Globus pallidus (tissue), 1 donor: Measurements from ENCODE around the gene RNF13.
"Not testable (repeated sequence)": the region's sequence is repeated elsewhere in the genome, so short reads cannot be mapped to it uniquely, and the experiment has no call there.

Source experiments
- DNase-seq: peaks from one replicate; pipeline ENCODE4 v3.0.0-alpha.2; 2015; ENCODE audit warnings: low spot score

The RNF13 gene

DNA sequence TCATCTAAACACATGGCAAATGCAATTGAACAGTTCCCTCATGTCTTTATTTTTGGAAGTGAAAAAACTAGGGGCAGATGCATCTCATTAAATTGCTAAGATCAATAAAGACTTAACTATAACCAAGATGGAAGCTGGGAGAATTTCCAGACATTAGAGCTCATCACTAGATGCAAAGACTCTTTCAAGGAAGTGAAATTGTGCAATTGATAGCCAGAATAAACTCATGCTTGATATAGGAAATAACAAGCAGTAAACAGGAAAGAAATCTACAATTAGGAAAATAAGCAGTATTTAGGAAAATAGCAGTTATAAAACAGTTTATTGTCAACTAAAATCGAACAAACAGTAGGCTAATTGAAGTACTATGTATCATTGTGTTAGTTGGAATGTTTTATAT, 11.8 kb upstream of the RNF13 start:
- DNase-seq: no peak

DNA sequence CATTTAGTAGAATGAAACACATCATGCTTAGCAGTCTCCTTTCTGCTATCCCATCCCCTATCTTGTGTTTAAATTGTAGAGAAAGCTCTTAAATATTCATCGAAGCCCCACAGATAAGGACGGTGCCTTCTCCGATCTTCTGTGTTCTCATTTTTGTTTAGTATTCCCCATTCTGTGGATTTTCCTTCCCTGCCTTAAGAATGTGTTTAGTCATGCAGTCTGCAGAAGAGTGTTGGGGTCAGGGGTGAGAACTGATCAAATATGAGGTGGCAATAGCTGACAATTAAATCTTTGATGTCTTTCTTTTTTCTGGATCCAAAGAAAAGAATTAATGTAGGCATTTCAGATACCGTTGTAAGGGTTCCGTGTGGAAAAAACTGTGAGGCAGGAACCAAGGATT, 11.4 kb upstream of the RNF13 start:
- no peak for DNase-seq

DNA sequence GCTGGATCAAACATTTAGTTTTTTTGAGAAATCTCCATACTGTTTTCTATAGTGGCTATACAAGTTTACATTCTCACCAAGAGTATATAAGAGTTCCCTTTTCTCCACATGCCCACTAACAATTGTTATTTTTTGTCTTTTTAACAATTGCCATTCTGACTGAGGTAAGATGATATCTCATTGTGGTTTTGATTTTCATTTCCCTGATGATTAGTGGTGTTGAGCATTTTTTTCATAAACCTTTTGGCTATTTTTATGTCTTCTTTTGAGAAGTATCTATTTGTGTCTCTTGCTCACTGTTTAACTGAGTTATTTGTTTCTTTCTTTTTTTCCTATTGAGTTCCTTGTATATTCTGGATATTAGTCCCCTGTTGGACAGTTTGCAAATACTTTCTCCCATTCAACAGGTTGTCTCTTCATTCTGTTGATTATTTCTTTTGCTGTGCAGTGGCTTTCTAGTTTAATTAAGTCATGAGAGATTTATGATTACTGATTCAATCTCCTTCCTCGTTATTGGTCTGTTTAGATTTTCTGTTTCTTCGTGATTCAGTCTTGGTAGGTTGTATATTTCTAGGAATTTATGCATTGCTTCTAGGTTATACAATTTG, 6.7 kb upstream of the RNF13 start:
- no peak for DNase-seq

DNA sequence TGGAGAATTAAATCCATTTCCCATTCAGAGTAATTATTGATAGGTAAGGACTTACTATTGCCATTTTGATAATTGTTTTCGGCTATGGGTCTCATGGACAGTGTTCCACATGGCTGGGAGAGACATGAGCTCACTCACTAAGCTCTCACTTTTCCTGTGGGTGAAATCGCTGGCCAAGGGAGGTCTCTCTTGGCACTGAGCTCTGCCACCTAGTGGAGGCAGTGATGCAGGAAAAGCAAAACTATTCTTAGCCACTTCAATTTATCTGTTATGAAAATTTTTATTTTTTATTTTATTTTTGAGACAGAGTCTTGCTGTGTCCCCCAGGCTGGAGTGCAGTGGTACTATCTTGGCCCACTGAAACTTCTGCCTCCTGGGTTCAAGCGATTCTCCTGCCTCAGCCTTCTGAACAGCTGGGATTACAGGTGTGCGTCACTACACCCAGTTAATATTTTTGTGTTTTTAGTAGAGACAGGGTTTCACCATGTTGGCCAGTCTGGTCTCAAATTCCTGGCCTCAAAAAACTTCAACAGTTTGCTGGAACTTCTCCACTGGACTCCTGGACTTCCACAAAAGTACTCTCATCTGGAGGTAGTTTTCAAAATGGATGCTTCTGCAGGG, 4.7 kb upstream of the RNF13 start:
- peak; percentile 88 for DNase-seq

DNA sequence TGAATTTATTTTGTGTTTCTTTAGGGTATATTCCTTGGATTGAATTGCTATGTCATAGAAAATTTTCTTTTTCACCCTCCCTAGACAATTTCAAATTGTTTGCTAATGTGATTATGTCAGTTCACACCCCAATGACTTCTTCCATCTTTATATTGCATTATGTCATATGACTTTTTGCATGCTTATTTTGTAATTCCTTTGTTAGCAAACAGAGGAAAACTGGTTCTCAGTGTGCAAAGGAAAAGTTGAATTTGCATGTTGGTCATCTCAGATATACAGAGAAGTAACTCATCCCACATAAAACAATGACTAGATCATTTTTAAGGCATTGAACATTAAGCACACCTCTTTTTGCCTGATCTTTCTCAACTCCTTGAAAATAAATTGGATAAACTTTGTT, 3.3 kb upstream of the RNF13 start:
- DNase-seq: no peak

DNA sequence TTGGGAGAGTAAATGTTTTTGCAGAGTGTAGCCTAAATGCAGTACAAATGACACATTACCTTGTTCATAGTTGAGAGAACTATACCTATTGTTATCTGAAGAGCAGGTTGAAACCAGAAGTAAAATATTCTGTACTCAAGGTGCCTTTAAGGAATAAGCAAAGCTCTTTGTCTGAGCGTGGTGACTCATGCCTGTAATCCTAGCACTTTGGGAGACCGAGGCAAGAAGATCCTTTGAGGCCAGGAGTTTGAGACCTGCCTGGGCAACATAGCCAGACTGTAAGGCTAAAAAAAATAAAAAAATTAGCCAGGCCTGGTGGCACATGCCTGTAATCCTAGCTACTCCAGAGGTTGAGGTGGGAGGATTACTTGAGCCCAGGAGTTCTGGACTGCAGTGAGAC, 2.2 kb upstream of the RNF13 start:
- no peak for DNase-seq

DNA sequence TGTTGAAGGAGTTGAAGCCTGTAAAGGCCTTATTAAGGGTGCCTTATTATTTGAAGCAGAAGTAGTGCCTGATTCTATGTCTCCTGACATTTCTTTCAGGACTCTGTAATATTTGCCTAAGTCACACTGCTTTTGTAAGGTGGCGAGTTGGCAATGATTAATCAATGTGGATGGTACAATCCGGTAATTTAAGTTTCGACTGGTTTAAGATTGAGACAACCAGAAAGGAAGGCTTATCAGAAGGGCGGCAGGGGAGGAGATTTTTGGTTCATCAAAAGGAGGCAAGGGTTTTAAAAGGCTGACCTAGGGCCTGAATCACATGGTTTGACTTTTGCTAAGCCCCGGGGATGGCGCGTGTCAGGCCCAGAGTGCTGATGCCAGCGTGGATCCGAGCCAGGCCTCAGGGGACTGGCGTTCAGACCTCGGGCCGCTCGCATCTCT, 830 bp upstream of the RNF13 start:
- no peak for DNase-seq

DNA sequence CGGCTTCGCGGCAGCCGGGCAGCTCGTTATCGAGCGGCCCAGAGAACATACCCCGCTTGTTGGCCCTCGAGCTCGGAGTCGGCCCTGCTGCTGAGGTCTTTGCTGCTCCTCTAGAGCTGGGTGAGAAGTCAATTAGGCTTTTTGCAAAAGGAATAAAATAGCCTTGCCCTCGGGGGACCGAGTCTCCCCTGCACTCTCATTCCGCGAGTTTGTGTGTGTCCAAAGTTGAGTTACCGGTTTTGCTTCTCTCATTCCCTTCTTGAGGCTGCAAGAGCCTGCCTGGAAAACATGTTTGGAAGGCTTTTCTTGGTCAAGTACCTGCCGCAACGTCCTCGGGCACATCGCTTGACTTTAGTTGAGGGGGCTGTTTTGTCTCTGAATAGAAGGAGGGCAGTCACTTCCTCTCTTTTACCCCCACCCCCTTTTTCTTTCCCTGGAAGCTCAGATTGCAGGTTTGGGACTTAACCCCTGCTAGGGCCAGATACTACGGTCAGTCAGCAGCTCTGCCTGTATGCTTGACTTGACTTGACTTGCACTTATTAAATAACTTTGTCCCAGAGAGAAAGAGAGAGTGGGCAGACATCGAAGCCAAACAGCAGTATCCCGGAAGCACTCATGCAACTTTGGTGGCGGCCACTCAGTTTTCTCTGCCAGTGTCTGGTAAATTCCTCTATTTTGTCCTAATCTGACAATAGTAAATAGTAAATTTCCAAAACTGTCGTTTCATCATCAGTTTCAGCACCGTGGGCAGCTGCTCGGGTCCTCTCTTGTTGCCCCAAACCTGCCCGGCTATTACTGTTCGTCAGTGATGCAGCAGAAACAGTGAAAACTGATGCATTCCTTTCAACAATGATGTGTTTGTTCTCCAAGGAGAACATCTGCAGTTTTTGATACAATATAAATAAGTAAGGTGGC, 609 bp downstream of the RNF13 start:
- DNase-seq: peak; percentile 81

DNA sequence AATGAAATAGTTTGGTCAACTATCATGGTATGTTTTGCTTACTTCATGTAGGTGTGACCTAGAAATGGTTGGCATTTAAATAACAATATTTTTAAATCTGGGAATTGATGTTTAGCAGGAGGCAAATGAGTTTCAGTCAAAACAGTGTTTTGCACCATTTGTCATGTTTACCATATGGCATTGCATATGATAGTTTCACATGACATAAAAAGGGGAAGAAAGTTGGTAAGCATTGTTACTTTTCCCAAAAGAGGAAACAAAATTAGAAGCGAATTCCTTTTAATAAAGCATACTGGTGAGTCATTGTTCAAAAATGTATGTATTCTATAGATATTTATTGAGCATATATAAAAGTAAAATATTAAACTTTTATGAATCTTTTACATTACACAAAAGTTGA, 2.3 kb downstream of the RNF13 start:
- no peak for DNase-seq

DNA sequence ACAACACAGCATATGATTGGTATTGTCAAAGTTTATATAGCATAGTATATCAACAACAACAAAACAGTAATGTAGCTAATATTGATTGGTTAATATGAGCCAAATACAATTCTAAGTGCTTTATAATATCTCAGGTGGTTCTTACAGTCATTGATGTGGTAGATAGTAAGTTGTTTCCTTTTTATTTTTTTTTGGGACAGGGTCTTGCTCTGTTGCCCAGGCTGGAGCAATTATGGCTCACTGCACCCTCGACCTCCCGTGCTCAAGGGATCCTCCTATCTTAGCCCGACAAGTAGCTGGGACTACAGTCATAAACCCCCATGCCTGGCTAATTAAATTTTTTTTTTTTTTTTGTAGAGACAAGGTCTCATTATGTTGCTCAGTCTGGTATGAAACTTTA, 2.7 kb downstream of the RNF13 start:
- no peak for DNase-seq

DNA sequence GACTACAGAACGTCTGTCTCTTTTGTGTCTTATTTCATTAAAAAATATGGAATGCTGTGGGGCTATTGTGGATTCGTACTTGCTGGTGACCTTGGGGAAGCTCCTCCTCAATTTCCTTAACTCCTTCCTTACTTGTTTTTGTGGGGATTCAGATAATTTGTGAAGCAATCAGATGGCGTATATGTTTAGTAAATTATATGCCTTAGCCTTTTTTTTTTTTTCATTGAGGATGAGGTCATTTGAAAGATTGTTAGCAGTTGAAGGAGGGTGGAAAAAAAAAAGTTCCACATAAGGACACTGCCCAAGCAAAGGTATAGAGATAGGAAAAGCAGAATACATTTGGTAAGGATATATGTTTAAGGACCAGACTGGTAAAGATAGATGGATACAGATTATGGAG, 3.3 kb downstream of the RNF13 start:
- no peak for DNase-seq

DNA sequence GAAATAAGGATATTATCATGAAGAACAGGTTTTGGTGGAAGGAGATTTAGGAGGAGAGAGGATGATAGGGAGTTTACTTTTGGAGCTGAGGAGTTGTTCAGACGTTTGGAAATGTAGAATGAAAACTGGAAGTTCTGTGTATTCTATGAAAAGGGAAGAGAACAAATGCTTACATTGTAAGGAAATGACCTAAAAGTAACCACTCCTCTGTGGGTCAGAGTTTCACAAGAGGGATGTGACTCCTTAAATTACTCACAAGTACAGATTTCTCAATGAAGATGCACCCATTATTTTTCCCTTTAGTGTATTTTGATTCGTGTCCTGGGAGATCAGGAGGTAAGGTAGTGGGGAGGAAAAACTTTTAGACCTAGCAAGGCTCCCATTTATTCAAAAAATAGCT, 4.0 kb downstream of the RNF13 start:
- peak; percentile 47 for DNase-seq

DNA sequence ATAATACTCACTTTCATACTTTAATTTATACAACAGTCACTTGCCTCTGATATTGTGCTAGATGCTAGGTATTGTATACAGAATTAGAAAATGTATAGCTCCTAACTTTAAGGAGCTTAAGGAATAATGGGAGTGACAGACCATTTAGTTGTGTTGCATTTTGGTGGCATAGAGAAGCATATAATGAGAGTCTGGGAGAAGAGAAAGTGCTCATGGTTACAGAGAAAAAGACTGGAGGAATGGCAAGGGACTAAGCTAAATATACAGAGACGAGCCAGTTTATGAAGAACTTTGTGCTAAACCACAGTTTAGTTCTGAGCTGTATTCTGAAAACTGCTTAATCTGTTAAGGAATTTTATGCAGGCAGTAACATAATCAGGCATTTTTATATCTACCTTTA, 6.4 kb downstream of the RNF13 start:
- no peak for DNase-seq

DNA sequence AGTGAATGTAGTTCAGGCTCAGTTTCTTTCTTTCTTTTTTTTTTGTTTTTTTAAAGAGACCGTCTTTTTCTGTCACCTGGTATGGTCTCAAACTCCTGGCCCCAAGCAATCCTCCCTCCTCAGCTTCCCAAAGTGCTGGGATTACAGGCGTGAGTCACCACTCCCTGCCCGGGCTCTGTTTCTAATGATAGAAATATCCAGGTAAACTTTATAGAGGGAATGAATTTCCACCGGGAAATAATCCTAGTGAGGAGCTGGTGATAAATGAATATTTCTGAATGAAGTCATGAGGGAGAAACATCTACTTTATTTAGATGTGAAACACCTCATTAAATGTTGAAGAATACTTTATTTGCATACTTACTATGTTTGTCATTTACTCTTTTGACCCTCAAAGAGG, 7.2 kb downstream of the RNF13 start:
- DNase-seq: no peak

DNA sequence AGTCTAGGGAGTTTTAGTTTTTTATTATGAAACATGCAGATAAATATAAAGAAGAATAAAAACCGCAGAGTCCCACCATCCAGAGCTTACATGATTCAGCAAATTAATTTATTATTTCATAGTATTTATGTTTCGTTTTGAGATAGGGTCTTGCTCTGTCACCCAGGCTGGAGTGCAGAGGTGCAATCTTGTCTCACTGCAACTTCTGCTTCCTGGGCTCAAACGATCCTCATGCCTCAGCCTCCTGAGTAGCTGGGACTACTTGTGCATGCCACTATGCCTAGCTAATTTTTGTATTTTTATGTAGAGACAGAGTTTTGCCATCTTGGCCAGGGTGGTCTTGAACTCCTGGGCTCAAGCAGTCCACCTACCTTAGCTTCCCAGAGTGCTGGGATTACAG, 13.6 kb downstream of the RNF13 start:
- no peak for DNase-seq

DNA sequence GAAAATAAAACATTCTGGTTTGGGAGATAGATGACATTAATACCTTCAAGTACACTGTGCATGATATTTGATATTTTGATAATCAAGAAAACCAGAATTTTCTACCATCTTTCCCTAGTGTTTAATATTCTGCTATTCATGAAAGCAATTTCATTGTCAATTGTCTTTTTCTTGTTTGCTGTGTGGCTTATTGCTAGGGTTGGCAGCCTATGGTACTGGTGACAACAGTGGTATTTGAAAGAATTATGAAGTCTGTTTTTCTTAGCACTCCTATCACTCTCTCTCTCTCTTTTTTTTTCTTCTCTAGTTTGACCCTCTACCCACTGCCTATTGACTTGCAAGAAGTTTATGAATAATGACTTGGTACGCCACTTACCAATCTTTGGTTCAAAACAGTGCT, 15.4 kb downstream of the RNF13 start:
- DNase-seq: peak; percentile 67

DNA sequence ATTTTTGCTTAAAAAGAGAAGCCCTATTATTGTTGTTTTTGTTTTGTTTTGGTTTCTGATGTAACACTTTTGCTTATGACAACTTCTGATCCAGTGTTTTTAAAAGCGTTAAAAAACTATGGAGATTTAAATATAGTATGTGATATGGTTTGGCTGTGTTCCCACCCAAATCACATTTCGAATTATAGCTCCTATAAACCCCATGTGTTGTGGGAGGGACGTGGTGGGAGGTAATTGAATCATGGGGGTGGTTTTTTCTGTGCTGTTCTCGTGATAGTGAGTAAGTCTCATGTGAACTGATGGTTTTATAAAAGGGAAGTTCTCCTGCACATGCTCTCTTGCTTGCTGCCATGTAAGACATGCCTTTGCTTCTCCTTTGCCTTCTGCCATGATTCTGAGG, 16.6 kb downstream of the RNF13 start:
- DNase-seq: not testable (repeated sequence)

DNA sequence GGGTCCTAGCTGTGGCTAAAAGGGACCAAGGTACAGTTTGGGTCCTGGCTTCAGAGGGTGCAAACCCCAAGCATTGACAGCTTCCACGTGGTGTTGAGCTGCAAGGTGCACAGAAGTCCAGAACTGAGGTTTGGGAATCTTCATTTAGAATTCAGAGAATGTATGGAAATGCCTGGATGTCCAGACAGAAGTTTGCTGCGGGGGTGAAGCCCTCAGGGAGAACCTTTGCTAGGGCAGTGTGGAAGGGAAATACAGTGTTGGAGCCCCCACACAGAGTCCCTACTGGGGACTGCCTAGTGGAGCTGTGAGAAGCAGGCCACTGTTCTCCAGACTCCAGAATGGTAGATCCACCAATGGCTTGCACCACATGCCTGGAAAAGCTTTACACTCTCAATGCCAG, 17.9 kb downstream of the RNF13 start:
- DNase-seq: no peak

DNA sequence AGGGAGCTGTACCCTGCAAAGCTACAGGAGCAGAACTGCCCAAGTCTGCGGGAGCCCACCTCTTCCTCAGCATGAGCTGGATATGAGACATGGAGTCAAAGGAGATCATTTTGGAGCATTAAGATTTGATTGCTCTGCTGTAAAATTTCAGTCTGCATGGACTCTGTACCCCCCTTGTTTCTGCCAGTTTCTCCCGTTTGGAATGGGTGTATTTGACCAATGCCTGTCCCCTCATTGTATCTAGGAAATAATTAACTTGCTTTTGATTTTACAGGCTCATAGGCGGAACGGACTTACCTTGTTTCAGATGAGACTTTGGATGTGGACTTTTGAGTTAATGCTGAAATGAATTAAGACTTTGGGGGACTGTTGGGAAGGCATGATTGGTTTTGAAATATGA, 18.3 kb downstream of the RNF13 start:
- DNase-seq: no peak

DNA sequence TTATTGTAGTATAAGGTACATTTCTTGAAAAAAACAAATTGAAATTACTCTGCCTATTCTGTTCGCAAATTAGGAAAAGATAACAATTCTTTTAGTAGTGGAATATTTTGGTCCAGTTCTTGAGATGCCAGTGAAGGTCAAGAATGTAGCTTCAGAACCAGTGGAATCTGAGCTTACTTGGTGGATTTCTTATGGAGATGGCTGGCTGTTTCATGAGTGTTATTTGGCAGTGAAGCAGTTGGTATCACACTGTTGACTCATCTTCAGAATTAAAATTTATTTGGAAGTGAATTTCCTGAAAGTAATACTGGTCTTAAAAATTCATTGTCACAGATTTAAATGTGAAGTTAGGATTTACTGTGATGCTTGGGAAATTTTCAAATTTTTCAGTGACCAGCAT, 19.1 kb downstream of the RNF13 start:
- DNase-seq: no peak

DNA sequence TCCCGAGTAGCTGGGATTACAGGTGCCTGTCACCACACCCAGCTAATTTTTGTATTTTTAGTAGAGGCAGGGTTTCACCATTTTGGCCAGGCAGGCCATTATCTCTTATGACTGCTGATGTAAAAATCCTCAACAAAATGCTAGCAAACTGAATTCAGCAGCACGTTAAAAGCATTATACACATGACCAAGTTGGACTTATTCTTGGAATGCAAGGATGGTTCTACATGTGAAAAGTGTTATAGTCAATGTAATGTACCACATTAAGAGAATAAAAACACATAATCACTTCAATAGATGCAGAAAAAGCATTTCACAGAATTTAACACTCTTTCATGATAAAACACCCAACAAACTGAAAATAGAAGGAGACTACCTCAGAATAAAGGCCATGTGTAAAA, 20.2 kb downstream of the RNF13 start:
- DNase-seq: no peak

DNA sequence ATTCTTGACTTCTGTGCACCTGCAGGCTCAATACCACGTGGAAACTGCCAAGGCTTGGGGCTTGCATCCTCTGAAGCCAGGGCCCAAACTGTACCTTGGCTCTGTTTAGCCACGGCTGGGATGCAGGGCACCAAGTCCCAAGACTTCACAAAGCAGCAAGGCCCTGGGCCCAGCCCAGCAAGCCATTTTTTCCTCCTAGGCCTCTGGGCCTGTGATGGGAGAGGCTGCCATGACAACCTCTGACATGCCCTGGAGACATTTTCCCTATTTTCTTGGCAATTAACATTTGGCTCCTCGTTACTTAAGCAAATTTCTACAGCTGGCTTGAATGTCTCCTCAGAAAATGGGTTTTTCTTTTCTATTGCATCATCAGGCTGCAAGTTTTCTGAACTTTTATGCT, 25.5 kb downstream of the RNF13 start:
- DNase-seq: not testable (repeated sequence)

DNA sequence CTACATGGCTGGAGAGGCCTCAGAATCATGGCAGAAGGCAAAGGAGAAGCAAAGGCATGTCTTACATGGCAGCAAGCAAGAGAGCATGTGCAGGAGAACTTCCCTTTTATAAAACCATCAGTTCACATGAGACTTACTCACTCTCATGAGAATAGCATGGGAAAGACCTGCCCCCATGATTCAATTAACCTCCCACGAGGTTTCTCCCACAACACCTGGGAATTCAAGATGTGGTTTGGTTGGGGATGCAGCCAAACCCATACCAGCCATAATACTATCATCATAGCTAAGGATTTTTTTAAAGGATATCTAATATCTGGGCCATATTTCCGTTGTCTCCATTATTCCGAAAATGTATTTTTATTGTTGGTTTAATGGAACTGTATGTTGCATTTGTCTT, 26.5 kb downstream of the RNF13 start:
- DNase-seq: not testable (repeated sequence)
